K562 treated with DMSO at 1 percent for 24 hours (cell line): Measurements from ENCODE around the gene DHCR24. TPM values are rescaled to one million over a fixed set of nuclear protein-coding genes. Genes with fewer than 3 reads are reported as not detected.

Source experiments
- total RNA-seq: library from RNA; unstranded; fragments of 300-600 nt; gene quantifications from 2 replicates; pipeline ENCODE4 v1.2.3, GENCODE V29; 2022; ENCODE audit warnings: low read depth; ENCODE audit not compliant: insufficient read depth

DHCR24 gene
- 121 and 122 TPM in 2 replicates for total RNA-seq

GRCh38 chr1:54886724-54887664 is at the start of gene DHCR24:
Gene DHCR24 (minus strand): TSS chr1:54887195. CDS start chr1:54887119, 76 bp downstream.

GRCh38 chr1:54800899-54801759 is 85.9 kb downstream of the DHCR24 start, which contains the start of gene TTC22:
Gene TTC22 (minus strand): TSS chr1:54801323. CDS start chr1:54801163, 160 bp downstream.

Other genes with a start within 250 kb of the DHCR24 start
- not detected in 2 replicates for gene MROH7, start 245.4 kb downstream of the DHCR24 start, total RNA-seq
- gene TTC4, start 171.3 kb downstream of the DHCR24 start, total RNA-seq, result 15.7 and 16.6 TPM in 2 replicates
- 9.4 and 10.4 TPM in 2 replicates for gene PARS2, start 122.7 kb downstream of the DHCR24 start, total RNA-seq
- 0.23 and 0.29 TPM in 2 replicates for gene TTC22, start 85.9 kb downstream of the DHCR24 start, total RNA-seq
- not detected in 2 replicates for gene TMEM61, start 93.4 kb upstream of the DHCR24 start, total RNA-seq
- not detected in 2 replicates for gene BSND, start 111.7 kb upstream of the DHCR24 start, total RNA-seq
- 77.6 and 87.7 TPM in 2 replicates for gene PCSK9, start 152.4 kb upstream of the DHCR24 start, total RNA-seq